ENCODE measurements around the gene C10orf88. TPM values are rescaled to one million over a fixed set of nuclear protein-coding genes. Genes with fewer than 3 reads are reported as not detected.

C10orf88 gene
- total and polyA plus RNA-seq, 7 donors, result 4.1 to 9.5 (median 6.3) TPM

- WGBS, 3 donors, result 98 to 99% (median 98%) methylated on average over 3 of the region's 3 CpGs
- intact Hi-C loops (cut with DNase I), result no loop called here
- Histone ChIP-seq H3K27me3 (ENCODE audit: insufficient read depth in 3 of 3, low read length in 2 of 3) (no peaks in the 10 kb centered on the region), H3K4me1 (peaks cover 9% of the 10 kb centered on the region), H3K9me3 (no peaks in the 10 kb centered on the region), H3K27ac (no peak overlapping the region), H3K4me3 (no peak overlapping the region), H3K36me3 (ENCODE audit: insufficient read depth in 1 of 2, low read depth in 1 of 2) (peaks cover 10 to 51% of the 10 kb centered on the region in 2 donors)
- ATAC-seq (no peak), DNase-seq (no peak)
- no peak for TF ChIP-seq CTCF (IDR thresholded peaks at IDR 0.05)
Observed at GRCh38 chr10:122998934-122999333, 44.9 kb upstream of the C10orf88 start.

DNA sequence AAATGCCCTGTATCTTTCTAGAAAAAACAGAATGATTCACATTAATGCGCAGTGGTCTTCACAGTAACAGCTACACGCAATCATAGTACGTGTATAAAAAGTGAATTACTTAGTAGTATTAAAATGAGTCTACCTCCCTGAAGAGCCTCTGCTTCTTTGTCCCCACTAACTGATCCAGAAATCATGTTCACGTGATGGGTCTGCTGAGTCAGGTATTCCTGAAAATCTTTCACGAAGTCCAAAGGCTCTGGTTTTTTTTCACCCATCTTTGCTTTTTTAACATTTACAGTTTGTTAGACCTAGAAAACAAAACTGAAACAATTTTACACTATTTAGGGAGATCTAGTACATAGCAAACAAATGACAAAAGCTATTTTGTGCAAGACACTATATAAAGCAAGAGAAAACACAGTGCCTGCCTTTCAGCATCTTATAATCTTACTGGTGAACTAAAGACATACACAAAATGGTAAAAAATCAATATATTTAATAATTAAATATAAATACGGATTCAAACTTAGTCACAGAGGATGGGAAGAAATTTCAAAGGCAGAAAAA is 44.4 kb upstream of the C10orf88 start:
- no peak for TF ChIP-seq CTCF (IDR thresholded peaks at IDR 0.05)
- intact Hi-C loops (cut with DNase I), result no loop called here
- ATAC-seq, result no peak
- Histone ChIP-seq H3K27ac (no peak overlapping the region), H3K9me3 (no peaks in the 10 kb centered on the region), H3K4me1 (peaks cover 9% of the 10 kb centered on the region), H3K36me3 (ENCODE audit: insufficient read depth in 1 of 2, low read depth in 1 of 2) (peaks cover 11 to 56% of the 10 kb centered on the region in 2 donors), H3K4me3 (no peak overlapping the region), H3K27me3 (ENCODE audit: insufficient read depth in 3 of 3, low read length in 2 of 3) (no peaks in the 10 kb centered on the region)
- no peak for DNase-seq
- WGBS, 3 donors, result 80 to 87% (median 83%) methylated on average over 6 of the region's 6 CpGs

DNA sequence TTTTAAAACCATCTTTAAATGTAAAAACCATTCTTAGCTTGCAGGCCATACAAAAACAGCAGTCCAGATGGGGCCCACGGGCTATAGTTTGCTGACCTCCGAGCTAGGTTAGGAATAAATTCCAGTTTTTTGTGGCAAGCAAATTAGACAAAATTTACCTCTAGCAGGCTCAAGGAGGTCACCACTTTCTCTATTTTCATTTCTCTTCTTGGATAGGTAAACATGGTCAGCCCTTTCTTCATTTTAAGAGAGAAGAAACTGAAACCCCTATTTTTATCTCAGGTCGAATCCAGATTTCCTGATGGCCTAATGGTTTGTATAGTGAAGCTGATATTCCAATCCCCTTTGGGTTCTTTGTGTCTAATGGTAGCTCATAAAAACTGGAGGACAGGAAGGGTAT is 43.8 kb upstream of the C10orf88 start:
- ATAC-seq (no peak), DNase-seq (no peak)
- intact Hi-C loops (cut with DNase I), result no loop called here
- Histone ChIP-seq H3K36me3 (ENCODE audit: insufficient read depth in 1 of 2, low read depth in 1 of 2) (peaks cover 11 to 61% of the 10 kb centered on the region in 2 donors), H3K27me3 (ENCODE audit: insufficient read depth in 3 of 3, low read length in 2 of 3) (no peaks in the 10 kb centered on the region), H3K27ac (no peak overlapping the region), H3K9me3 (no peaks in the 10 kb centered on the region), H3K4me3 (no peak overlapping the region), H3K4me1 (peaks cover 9% of the 10 kb centered on the region)
- TF ChIP-seq CTCF (IDR thresholded peaks at IDR 0.05), result no peak
- 77 to 79% (median 78%) methylated on average over 3 of the region's 3 CpGs for WGBS, 3 donors

DNA sequence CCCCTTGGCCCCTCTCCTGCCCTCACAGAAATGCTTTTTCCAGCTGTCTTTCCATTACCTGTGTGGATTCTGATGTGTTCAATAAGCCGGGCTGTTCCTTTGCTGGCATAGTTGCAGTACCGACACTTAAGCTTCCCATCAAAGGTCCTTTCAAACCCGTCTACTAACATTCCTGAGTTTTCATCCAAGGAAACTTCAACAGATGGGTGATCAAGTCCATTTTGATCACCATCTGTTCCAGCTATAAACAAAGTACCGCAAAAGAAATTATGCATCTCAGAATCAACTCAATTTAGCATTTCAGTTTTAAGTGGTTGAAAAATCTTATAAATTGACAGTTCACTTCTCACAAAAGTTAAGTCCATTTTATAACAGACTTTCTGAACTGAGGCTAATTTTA is 41.9 kb upstream of the C10orf88 start:
- H3K36me3 ChIP-seq (ENCODE audit: insufficient read depth in 1 of 2, low read depth in 1 of 2), result peaks cover 11 to 81% of the 10 kb centered on the region in 2 donors
- 86 to 93% (median 92%) methylated on average over 4 of the region's 4 CpGs for WGBS, 3 donors

More for the DNA sequence above, 41.9 kb upstream of the C10orf88 start:
- H3K27ac ChIP-seq, result no peak overlapping the region
- no peaks in the 10 kb centered on the region for H3K9me3 ChIP-seq
- TF ChIP-seq CTCF (IDR thresholded peaks at IDR 0.05), result no peak
- no peak for ATAC-seq
- H3K4me3 ChIP-seq, result no peak overlapping the region
- H3K27me3 ChIP-seq (ENCODE audit: insufficient read depth in 3 of 3, low read length in 2 of 3), result no peaks in the 10 kb centered on the region
- DNase-seq, result no peak
- intact Hi-C loops (cut with DNase I), result no loop called here
- H3K4me1 ChIP-seq, result peaks cover 9% of the 10 kb centered on the region
